IPS DF 4.7 (cell line): ENCODE results near the gene SH3TC1.

ENCODE experiments used
- DNase-seq: peaks from one replicate; pipeline ENCODE4 v3.0.0-alpha.2; 2013; ENCODE audit warnings: low spot score; ENCODE audit errors: extremely low read depth

SH3TC1 gene

GRCh38 chr4:8260656-8261111 lies 61.6 kb downstream of the SH3TC1 start:
- DNase-seq = no peak

GRCh38 chr4:8261851-8262535 lies 62.9 kb downstream of the SH3TC1 start:
- DNase-seq = no peak

GRCh38 chr4:8262637-8263322 lies 63.7 kb downstream of the SH3TC1 start:
- no peak for DNase-seq

- DNase-seq = no peak
Measured at GRCh38 chr4:8263397-8263796, 64.3 kb downstream of the SH3TC1 start.

GRCh38 chr4:8264106-8264505 lies 65.0 kb downstream of the SH3TC1 start:
- DNase-seq = no peak

- no peak for DNase-seq
Measured at GRCh38 chr4:8265171-8265929, 66.3 kb downstream of the SH3TC1 start.

- DNase-seq = no peak
Measured at GRCh38 chr4:8266088-8266487, 67.0 kb downstream of the SH3TC1 start.

- no peak for DNase-seq
Measured at GRCh38 chr4:8266508-8266907, 67.4 kb downstream of the SH3TC1 start.

GRCh38 chr4:8267077-8267476 lies 68.0 kb downstream of the SH3TC1 start:
- no peak for DNase-seq

GRCh38 chr4:8268211-8268610 lies 69.1 kb downstream of the SH3TC1 start:
- no peak for DNase-seq

- no peak for DNase-seq
Measured at GRCh38 chr4:8268901-8269534, 69.9 kb downstream of the SH3TC1 start.

GRCh38 chr4:8269535-8270417 lies 70.7 kb downstream of the SH3TC1 start, which contains the start of gene HTRA3:
TSS of gene HTRA3 (plus strand) at chr4:8269754. CDS start at chr4:8269969, 215 bp downstream.
- no peak for DNase-seq

GRCh38 chr4:8270418-8270771 lies 71.3 kb downstream of the SH3TC1 start:
- no peak for DNase-seq

GRCh38 chr4:8270912-8271815 lies 72.1 kb downstream of the SH3TC1 start:
- no peak for DNase-seq

- DNase-seq = no peak
Measured at GRCh38 chr4:8271821-8272220, 72.7 kb downstream of the SH3TC1 start.

- DNase-seq = no peak
Measured at GRCh38 chr4:8272472-8273428, 73.7 kb downstream of the SH3TC1 start.

- no peak for DNase-seq
Measured at GRCh38 chr4:8273450-8273849, 74.4 kb downstream of the SH3TC1 start.

- DNase-seq = no peak
Measured at GRCh38 chr4:8274066-8274652, 75.1 kb downstream of the SH3TC1 start.
